Right renal pelvis (tissue), 4 donors: ENCODE results near the gene ERH. TPM values are rescaled to one million over a fixed set of nuclear protein-coding genes. Genes with fewer than 3 reads are reported as not detected.

ENCODE experiments used
- DNase-seq, 4 donors: peaks; one replicate each; pipeline ENCODE4 v3.0.0-alpha.2; 2013; ENCODE audit warnings: low read depth in 4 of 4, low spot score in 3 of 4, missing footprints in 1 of 4
- polyA plus RNA-seq, 4 donors: library from polyadenylated mRNA; unstranded; fragments of 120-200 nt; gene quantifications; one replicate each; pipeline ENCODE4 v1.2.1, GENCODE V29; 2013; ENCODE audit not compliant: insufficient read length in 4 of 4

Gene ERH
- polyA plus RNA-seq, 4 donors = 300 to 387 (median 351) TPM

- DNase-seq = no peak
These were observed 64.2 kb downstream of the ERH start for GRCh38 chr14:69333791-69334337.

DNA sequence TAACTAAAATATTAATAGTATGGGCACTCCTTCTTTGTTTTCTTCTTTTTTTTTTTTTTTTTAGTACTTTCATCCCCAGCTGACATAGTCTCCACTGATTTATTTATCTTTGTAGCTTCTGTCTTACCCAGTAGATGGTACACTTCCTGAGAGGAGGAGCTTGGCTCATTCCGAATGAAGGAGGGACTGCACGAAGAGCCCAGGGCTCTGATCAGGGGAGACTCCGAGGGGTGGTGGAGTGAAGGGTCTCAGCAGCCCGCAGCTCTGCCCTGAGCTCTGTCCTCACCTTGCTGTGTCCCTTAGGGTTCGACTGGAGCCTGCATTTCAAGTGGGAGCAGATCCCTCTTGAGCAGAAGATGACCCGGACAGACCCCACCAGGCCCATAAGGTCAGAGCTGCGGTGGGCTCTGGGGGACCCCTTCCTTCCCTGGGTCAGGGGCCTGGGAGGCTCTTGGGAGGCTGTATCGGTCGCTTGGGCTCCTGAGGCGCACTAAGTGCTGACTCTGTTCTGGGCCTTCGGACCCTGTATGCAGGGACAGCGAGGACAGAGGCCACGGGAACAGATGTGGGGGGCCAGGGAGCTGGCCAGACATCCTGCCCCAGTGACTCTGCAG, 65.2 kb downstream of the ERH start:
- DNase-seq = no peak

GRCh38 chr14:69331206-69331605, 66.9 kb downstream of the ERH start:
- no peak for DNase-seq

Other genes with a start within 250 kb of the ERH start
- gene DCAF5, start 245.2 kb downstream of the ERH start, polyA plus RNA-seq = 10 to 100 TPM; 55.6 to 62.9 (median 59.8) TPM
- gene EXD2, start 206.8 kb downstream of the ERH start, polyA plus RNA-seq = 10 to 100 TPM; 22.7 to 36.3 (median 33.8) TPM
- 1 to 10 TPM; 2.9 to 4.7 (median 3.7) TPM for gene GALNT16, start 138.1 kb downstream of the ERH start, polyA plus RNA-seq
- 10 to 100 TPM; 79.0 to 89.3 (median 86.3) TPM for gene SLC39A9, start 393 bp upstream of the ERH start, polyA plus RNA-seq
- gene PLEKHD1, start 86.4 kb upstream of the ERH start, polyA plus RNA-seq = 1 to 10 TPM; 4.3 to 6.1 (median 5.2) TPM
- gene CCDC177, start 176.6 kb upstream of the ERH start, polyA plus RNA-seq = under 1 TPM in 3 of 4 donors, not detected in 1; 0.06 to 0.13 (median 0.07) TPM
- gene SUSD6, start 213.3 kb upstream of the ERH start, polyA plus RNA-seq = 10 to 100 TPM; 19.6 to 23.3 (median 21.7) TPM